GM12878 (cell line): ENCODE results near the gene GOLGA8T.
"Not testable (repeated sequence)": the region's sequence is repeated elsewhere in the genome, so short reads cannot be mapped to it uniquely, and the experiment has no call there.

ENCODE experiments used
- CHD1 ChIP-seq: IDR thresholded peaks from 2 replicates; pipeline ENCODE4 v1.6.1; 2012; ENCODE audit warnings: low read depth, low read length, improper control_type of control experiment
- CTCF ChIP-seq, 3 experiments: IDR thresholded peaks in 2 of 3; conservative IDR thresholded peaks in 1 of 3; 2 replicates each; pipeline ENCODE4 v1.5.1; 2011; ENCODE audit warnings: low read depth in 3 of 3, low read length in 3 of 3, mild to moderate bottlenecking in 3 of 3, control low read depth in 2 of 3, moderate library complexity in 2 of 3, inconsistent platforms in 1 of 3, mixed read lengths in 1 of 3; ENCODE audit not compliant: control insufficient read depth in 2 of 3, insufficient read depth in 1 of 3; ENCODE audit errors: extremely low read depth in 1 of 3
- JUND ChIP-seq: IDR thresholded peaks from 2 replicates; pipeline ENCODE4 v1.6.1; 2012; ENCODE audit warnings: low read depth, mild to moderate bottlenecking, low read length, improper control_type of control experiment, moderate library complexity
- POLR2A ChIP-seq: IDR thresholded peaks from 2 replicates; pipeline ENCODE4 v1.6.1; 2011; ENCODE audit warnings: low read depth, mild to moderate bottlenecking, low read length
- RCOR1 ChIP-seq: conservative IDR thresholded peaks from 2 replicates; pipeline ENCODE4 v1.6.1; 2012; ENCODE audit warnings: low read depth, low read length, improper control_type of control experiment

GRCh38 chr15:30130066-30130465 is 4.8 kb upstream of the GOLGA8T start:
- not testable (repeated sequence) for TF ChIP-seq JUND; CHD1; CTCF (IDR thresholded peaks at IDR 0.05 in 2 of 3, conservative IDR thresholded peaks at IDR 0.05 in 1 of 3; ENCODE audit: control insufficient read depth in 2 of 3, extremely low read depth in 1 of 3, insufficient read depth in 1 of 3, low read depth in 3 of 3, low read length in 3 of 3); RCOR1; POLR2A
